Measurements from ENCODE around the gene ETV7. TPM values are rescaled to one million over a fixed set of nuclear protein-coding genes. Genes with fewer than 3 reads are reported as not detected.

Gene ETV7
- polyA plus RNA-seq, 1 of the 3 experiments (the other 2 are of a cell fraction): 0.39 TPM

- peaks cover 0 to 4% of the 10 kb centered on the region in 2 experiments; a peak in 1 of 4 replicates for H3K4me1 ChIP-seq (ENCODE audit: control insufficient read depth in 1 of 2, insufficient read depth in 2 of 2, low read depth in 1 of 2, low read length in 1 of 2)
- H3F3A ChIP-seq (replicated peaks; ENCODE audit: insufficient read depth): peaks cover 27% of the 10 kb centered on the region
- H2AFZ ChIP-seq (ENCODE audit: low read depth): no peak overlapping the region
- CTCF ChIA-PET: interaction anchor here (1.4 kb wide), 1 partner anchor 64 kb away, joined by 4 read pairs; no protein-coding TSS in a partner anchor
- no peak overlapping the region for H3K4me2 ChIP-seq
- H3K79me2 ChIP-seq (ENCODE audit: insufficient read depth): no peaks in the 10 kb centered on the region
- H4K20me1 ChIP-seq (ENCODE audit: insufficient read depth): no peaks in the 10 kb centered on the region
- H3K4me3 ChIP-seq (ENCODE audit: low read depth in 2 of 2, low read length in 1 of 2): no peak overlapping the region
- H3K36me3 ChIP-seq (replicated peaks in 1 of 2; ENCODE audit: control insufficient read depth in 1 of 2, insufficient read depth in 2 of 2, low read length in 1 of 2): no peaks in the 10 kb centered on the region
- no peak for DNase-seq
- 88% methylated on average over 4 of the region's 4 CpGs for WGBS (ENCODE audit: low lambda C conversion rate)
- POLR2A ChIA-PET: no interaction called here
- no peak for TF ChIP-seq FOXM1 (IDR thresholded peaks at IDR 0.05; ENCODE audit: low read depth)
- no peak for TF ChIP-seq ELF1 (IDR thresholded peaks at IDR 0.05)
- TF ChIP-seq, protein P1, sequence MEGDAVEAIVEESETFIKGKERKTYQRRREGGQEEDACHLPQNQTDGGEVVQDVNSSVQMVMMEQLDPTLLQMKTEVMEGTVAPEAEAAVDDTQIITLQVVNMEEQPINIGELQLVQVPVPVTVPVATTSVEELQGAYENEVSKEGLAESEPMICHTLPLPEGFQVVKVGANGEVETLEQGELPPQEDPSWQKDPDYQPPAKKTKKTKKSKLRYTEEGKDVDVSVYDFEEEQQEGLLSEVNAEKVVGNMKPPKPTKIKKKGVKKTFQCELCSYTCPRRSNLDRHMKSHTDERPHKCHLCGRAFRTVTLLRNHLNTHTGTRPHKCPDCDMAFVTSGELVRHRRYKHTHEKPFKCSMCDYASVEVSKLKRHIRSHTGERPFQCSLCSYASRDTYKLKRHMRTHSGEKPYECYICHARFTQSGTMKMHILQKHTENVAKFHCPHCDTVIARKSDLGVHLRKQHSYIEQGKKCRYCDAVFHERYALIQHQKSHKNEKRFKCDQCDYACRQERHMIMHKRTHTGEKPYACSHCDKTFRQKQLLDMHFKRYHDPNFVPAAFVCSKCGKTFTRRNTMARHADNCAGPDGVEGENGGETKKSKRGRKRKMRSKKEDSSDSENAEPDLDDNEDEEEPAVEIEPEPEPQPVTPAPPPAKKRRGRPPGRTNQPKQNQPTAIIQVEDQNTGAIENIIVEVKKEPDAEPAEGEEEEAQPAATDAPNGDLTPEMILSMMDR (IDR thresholded peaks at IDR 0.05): no peak
- TF ChIP-seq GABPA (IDR thresholded peaks at IDR 0.05; ENCODE audit: low read depth): no peak
- no peak for TF ChIP-seq NRF1 (IDR thresholded peaks at IDR 0.05; ENCODE audit: low read depth, low read length)
- H3K27ac ChIP-seq (ENCODE audit: low read depth in 2 of 2, low read length in 1 of 2): no peak overlapping the region
- no peaks in the 10 kb centered on the region for H3K9me3 ChIP-seq
- H3K9me2 ChIP-seq: no peaks in the 10 kb centered on the region
- H3K27me3 ChIP-seq (ENCODE audit: insufficient read depth): no peaks in the 10 kb centered on the region
- no peak overlapping the region for H3K9ac ChIP-seq
Measured at GRCh38 chr6:36431197-36431596, 43.7 kb upstream of the ETV7 start.

GRCh38 chr6:36430351-36430750 is 42.9 kb upstream of the ETV7 start:
- Histone ChIP-seq H3K4me3 (ENCODE audit: low read depth in 2 of 2, low read length in 1 of 2) (no peak overlapping the region), H3K4me2 (no peak overlapping the region), H3K4me1 (ENCODE audit: control insufficient read depth in 1 of 2, insufficient read depth in 2 of 2, low read depth in 1 of 2, low read length in 1 of 2) (peaks cover 0 to 4% of the 10 kb centered on the region in 2 experiments; a peak in 1 of 4 replicates), H3K27ac (ENCODE audit: low read depth in 2 of 2, low read length in 1 of 2) (no peak overlapping the region), H3K9ac (no peak overlapping the region), H3K9me3 (no peaks in the 10 kb centered on the region), H3F3A (replicated peaks; ENCODE audit: insufficient read depth) (peaks cover 27% of the 10 kb centered on the region), H3K27me3 (ENCODE audit: insufficient read depth) (no peaks in the 10 kb centered on the region), H4K20me1 (ENCODE audit: insufficient read depth) (no peaks in the 10 kb centered on the region), H3K36me3 (replicated peaks in 1 of 2; ENCODE audit: control insufficient read depth in 1 of 2, insufficient read depth in 2 of 2, low read length in 1 of 2) (no peaks in the 10 kb centered on the region), H3K79me2 (ENCODE audit: insufficient read depth) (no peaks in the 10 kb centered on the region), H3K9me2 (no peaks in the 10 kb centered on the region), H2AFZ (ENCODE audit: low read depth) (0 out of 2 replicates have a peak overlapping the region, but pooled peaks have one; percentile 24)
- 73% methylated on average over 2 of the region's 2 CpGs for WGBS (ENCODE audit: low lambda C conversion rate)
- CTCF ChIA-PET: interaction anchor here (1.4 kb wide), 1 partner anchor 63 kb away, joined by 4 read pairs; no protein-coding TSS in a partner anchor
- DNase-seq: no peak
- TF ChIP-seq, protein P2, sequence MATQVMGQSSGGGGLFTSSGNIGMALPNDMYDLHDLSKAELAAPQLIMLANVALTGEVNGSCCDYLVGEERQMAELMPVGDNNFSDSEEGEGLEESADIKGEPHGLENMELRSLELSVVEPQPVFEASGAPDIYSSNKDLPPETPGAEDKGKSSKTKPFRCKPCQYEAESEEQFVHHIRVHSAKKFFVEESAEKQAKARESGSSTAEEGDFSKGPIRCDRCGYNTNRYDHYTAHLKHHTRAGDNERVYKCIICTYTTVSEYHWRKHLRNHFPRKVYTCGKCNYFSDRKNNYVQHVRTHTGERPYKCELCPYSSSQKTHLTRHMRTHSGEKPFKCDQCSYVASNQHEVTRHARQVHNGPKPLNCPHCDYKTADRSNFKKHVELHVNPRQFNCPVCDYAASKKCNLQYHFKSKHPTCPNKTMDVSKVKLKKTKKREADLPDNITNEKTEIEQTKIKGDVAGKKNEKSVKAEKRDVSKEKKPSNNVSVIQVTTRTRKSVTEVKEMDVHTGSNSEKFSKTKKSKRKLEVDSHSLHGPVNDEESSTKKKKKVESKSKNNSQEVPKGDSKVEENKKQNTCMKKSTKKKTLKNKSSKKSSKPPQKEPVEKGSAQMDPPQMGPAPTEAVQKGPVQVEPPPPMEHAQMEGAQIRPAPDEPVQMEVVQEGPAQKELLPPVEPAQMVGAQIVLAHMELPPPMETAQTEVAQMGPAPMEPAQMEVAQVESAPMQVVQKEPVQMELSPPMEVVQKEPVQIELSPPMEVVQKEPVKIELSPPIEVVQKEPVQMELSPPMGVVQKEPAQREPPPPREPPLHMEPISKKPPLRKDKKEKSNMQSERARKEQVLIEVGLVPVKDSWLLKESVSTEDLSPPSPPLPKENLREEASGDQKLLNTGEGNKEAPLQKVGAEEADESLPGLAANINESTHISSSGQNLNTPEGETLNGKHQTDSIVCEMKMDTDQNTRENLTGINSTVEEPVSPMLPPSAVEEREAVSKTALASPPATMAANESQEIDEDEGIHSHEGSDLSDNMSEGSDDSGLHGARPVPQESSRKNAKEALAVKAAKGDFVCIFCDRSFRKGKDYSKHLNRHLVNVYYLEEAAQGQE (IDR thresholded peaks at IDR 0.05; ENCODE audit: low read depth, low read length): no peak
- TF ChIP-seq POLR2AphosphoS5 (IDR thresholded peaks at IDR 0.05; ENCODE audit: low read depth, low read length) (no peak), CHD2 (IDR thresholded peaks at IDR 0.05; ENCODE audit: low read length, partially characterized antibody) (no peak), MEF2A (IDR thresholded peaks at IDR 0.05; ENCODE audit: borderline replicate concordance, low read depth) (no peak), GABPA (IDR thresholded peaks at IDR 0.05; ENCODE audit: low read depth) (no peak), TAF1 (IDR thresholded peaks at IDR 0.05; ENCODE audit: borderline replicate concordance, low read depth, low read length) (no peak)
- TF ChIP-seq, protein P3, sequence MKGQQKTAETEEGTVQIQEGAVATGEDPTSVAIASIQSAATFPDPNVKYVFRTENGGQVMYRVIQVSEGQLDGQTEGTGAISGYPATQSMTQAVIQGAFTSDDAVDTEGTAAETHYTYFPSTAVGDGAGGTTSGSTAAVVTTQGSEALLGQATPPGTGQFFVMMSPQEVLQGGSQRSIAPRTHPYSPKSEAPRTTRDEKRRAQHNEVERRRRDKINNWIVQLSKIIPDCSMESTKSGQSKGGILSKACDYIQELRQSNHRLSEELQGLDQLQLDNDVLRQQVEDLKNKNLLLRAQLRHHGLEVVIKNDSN (IDR thresholded peaks at IDR 0.05; ENCODE audit: borderline replicate concordance, low read depth): no peak
- TF ChIP-seq, protein P4, sequence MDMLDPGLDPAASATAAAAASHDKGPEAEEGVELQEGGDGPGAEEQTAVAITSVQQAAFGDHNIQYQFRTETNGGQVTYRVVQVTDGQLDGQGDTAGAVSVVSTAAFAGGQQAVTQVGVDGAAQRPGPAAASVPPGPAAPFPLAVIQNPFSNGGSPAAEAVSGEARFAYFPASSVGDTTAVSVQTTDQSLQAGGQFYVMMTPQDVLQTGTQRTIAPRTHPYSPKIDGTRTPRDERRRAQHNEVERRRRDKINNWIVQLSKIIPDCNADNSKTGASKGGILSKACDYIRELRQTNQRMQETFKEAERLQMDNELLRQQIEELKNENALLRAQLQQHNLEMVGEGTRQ (IDR thresholded peaks at IDR 0.05; ENCODE audit: borderline replicate concordance, low read depth, low read length): no peak
- POLR2A ChIA-PET: interaction anchor here (1.4 kb wide), 1 partner anchor 11 kb away, joined by 3 read pairs; no protein-coding TSS in a partner anchor
